NCI-H2081 treated with DMSO at 0.1 percent for 48 hours (cell line): Measurements from ENCODE around the gene RTP4.
"Not testable (repeated sequence)": the region's sequence is repeated elsewhere in the genome, so short reads cannot be mapped to it uniquely, and the experiment has no call there.

Source experiments
- DNase-seq: peaks from one replicate; lab custom pipeline; 2025; lab: John Stamatoyannopoulos, UW

Gene RTP4

DNA sequence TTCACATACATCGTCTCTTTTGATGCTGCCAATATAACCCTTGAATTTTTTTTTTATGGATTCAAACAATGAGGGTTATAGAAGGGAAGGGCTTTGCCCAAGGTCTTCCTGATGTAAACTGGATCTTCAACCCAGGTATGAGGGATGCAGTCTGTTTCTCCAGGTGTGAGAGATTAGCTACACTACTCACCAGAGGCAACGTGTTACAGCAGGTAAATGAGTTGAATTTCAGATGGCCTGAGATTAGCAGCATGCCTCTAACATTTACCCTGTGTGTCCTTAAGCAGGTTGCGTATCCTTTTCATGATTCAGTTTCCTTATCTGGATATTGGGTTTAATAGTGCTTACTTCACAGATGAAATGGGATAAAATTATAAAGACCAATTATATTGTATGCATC is 1.9 kb downstream of the RTP4 start:
- no peak for DNase-seq

DNA sequence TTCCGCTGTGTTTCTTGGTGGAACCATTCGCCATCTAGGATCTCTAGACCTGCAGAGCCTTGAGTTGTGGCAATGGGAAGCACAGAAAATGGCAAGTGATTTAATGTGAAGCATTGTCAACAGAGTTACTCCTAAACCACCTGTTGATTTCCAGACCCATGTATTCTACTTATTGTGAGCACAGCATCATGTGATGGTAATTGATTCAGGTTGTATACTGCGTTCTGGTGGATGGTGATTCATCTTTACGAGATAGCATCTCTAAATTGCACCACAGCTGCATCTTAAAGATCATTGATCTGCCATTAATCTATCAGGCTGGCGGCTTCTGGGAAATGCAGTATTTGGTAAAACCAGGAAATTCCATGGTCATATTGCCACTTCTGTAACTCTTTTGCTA is 7.4 kb downstream of the RTP4 start:
- DNase-seq = no peak

DNA sequence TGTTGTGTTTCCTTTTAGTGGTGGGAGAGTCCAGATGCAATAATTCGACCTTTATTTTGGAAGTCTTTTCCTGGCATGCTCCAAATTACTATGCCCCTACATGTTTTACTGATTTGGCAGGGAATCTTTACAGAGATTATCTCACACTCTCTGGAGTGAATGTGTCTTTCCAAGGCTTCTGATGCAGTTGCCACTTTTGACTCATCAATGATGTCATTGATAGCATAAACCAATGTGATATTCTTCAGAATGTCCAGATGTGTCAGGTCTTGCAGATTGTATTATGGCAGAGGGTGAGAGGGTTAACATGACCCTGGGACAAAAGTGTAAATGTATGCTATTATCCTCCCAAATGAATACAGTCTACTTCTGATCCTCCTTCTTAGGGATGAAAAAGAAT is 9.7 kb downstream of the RTP4 start:
- DNase-seq = no peak

DNA sequence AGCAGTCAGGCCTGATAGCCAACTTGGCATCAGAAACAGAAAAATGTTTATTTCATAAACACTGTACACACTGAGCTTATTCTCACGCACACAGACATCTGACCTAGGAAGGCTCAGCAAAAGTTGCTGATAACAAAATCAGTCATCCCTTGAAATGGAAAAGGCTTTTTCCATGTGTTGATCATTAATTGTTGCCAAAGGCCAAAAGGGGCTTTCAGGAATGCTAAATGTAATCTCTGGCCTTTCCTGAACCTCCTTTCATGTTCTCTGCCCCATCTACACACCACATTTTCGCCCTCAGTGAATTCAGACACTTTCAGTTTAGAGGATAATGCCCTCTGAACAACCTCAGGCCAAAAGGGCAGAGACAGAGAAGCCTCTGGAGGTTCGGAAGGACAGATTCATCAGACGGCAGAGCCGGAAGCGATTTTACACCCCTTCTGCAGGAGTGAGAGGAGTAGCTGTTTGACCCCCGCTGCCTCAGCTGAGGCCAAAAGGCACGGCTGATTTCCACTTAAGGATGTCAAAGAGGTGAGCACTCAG is 14.5 kb downstream of the RTP4 start:
- no peak for DNase-seq

DNA sequence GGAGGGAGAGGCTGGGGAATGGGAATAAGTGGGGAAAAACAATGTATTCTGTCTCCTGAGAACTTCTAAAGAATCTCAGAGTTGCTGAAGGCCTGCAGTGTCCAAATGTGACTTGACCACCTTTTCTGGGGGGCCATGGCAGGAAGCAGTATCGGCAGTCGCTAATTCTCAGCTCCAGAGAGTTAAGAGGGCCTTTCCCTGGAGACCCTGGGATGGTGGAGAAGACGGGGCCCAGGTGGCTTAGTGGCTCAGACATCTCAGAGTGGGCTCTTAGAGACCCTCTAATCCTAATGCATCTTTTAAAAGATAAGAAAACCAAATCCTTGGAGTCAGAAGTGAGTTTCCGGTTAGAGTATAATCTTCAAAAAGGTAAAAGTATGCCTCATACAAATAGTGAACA is 15.1 kb downstream of the RTP4 start:
- DNase-seq = no peak

DNA sequence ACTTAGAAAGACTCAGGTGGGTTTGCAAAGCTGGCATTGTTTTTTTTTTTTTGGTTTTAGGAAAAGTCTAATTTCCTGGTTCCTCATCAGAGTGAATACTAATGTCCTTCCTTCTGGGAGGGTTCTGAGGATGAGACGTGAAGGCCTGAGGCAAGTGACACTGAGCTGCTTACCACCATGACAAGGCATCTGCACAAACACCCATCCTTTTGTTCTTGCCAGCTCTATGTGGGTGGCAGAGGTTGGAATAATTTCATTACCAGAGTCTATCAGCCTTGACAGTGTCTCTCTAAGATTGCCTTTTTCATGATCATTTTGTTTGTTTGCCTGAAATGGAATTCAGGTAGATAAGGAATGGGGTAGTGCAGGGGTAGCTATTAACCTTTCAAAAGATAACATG is 17.1 kb downstream of the RTP4 start:
- DNase-seq = no peak

DNA sequence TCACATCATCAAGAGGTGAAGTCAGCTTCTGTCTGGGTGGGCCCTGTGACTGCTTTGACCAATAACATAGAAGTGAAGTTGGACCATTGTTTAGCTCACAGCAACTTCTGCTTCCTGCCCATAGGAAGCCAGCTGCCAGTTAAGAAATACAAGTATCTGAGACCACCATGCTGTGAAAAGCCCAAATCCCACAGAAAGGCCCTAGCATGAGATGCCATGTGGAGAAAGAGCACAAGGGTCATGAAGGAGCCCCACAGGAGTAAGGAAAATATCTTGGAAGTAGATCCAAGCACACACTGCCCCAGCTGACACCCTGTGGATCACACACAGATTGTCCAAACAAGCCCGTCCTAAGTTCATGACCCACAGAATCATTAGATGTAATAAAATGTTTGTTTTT is 28.5 kb downstream of the RTP4 start:
- no peak for DNase-seq

DNA sequence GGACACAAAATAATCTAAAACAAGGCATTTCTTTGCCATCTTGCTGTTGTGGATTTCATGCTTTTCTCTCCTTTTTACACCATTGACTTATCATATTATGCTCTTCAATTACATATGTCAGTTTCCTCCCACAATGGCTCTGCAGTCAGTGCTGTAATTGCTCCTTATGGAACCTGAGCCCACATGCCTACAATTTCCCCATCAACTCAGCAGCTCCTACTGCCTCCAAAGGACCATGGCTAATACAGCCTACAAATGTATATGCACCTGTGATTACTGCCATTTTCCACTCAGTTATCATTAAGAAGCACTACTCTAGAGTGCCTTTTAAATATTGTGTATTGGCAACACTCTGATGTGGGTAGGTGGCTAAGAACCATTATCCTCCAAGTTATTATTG is 30.8 kb downstream of the RTP4 start:
- DNase-seq = no peak

DNA sequence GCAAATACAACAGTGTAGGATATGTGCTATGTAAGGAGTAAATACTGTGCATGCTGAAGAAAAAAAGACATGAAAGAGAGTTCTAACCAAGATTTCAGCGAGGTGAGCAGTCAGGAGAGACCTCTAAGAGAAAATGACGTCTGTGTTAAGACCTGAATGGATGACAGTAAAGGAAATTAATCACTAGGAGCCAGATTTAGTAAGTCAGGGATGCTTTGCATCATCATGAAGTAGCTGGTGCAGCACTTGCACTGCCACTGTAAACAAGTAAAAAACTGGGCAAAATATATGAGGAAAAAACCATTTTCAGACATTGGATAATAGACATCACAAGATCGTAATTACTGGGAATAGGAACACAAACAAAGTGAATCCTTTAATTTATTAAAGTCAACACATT is 32.6 kb downstream of the RTP4 start:
- no peak for DNase-seq

DNA sequence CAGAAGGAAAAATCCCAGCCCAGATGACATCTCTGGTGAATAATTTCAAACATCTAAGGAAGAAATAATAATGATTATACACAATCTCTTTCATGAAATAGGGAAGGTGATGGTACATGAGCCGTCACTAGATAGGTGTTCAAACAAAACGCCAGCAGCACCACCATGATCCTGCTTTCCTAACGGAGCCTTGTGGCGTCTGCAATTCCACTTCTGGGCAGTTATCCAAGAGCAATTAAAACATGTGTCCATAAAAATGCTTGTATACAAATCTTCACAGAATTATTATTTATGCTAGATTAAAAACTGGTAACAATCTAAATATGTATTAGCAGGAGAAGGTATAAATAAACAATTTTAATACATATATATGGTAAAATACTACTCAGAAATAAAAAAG is 33.7 kb downstream of the RTP4 start:
- no peak for DNase-seq

DNA sequence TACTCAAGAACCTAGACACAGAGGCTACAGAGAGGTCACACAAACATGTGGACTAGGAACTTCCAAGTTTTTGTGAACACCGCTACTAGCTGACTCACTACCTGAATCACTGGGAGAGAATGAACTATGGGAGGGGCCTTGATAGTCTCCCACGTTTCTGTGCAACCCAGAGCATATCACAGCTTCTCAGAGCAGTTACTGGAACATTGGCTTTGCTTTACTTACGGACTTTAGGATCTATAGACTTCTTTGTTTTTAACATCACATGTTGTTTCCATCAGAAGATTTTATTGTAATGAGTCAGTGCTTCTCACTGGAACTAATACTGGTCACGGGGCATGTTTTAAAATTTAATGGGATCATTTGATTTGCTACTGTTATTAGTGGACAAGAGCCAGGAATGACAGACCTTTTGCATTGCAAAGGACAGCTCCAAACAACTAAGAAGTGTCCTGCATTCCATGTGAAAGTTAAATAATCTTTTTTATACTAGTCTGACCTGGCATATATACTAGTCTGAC is 35.6 kb downstream of the RTP4 start:
- no peak for DNase-seq

DNA sequence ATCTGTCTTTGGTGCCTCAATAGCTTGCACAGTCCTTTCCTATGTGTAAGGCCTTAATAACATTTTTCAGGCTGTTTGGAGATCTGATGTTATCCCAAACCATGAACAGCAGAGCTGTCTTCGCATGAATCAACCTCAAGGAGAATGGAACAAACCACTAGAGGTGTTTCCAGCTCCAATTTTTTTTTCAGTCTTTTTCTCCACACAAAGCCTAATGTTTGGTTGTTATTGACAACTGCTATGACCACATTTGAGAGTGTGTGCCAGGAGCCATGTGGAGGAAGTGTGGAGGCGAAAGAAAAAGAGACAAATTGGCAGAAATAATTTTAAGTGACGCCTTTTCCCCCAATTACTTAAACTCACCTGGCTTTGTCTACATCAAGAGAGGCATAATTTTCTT is 38.7 kb downstream of the RTP4 start:
- no peak for DNase-seq

DNA sequence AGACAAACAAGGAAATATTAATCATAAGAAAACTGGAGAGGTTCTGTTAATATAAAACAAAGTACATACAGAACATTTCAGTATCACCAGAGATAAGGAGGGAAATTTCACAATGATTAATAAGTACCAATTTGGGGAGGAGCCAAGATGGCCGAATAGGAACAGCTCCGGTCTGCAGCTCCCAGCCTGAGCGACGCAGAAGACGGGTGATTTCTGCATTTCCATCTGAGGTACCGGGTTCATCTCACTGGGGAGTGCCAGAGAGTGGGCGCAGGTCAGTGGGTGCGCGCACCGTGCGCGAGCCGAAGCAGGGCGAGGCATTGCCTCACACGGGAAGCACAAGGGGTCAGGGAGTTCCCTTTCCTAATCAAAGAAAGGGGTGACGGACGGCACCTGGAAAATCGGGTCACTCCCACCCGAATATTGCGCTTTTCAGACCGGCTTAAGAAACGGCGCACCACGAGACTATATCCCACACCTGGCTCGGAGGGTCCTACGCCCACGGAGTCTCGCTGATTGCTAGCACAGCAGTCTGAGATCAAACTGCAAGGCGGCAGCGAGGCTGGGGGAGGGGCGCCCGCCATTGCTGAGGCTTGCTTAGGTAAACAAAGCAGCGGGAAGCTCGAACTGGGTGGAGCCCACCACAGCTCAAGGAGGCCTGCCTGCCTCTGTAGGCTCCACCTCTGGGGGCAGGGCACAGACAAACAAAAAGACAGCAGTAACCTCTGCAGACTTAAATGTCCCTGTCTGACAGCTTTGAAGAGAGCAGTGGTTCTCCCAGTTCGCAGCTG is 44.0 kb downstream of the RTP4 start:
- not testable (repeated sequence) for DNase-seq
